Neural progenitor cell (in vitro differentiated cells): Measurements from ENCODE around the gene GHR.

Experiments
- CTCF ChIP-seq: fragments of 200-600 bp; sonication (generic); IDR thresholded peaks from 2 replicates; pipeline ENCODE4 v1.5.1; 2017; ENCODE audit warnings: antibody characterized with exemption, mild to moderate bottlenecking
- EZH2phosphoT487 ChIP-seq: fragments of 200-600 bp; sonication (generic); IDR thresholded peaks from 2 replicates; pipeline ENCODE4 v1.6.1; 2017; ENCODE audit warnings: antibody characterized with exemption

GRCh38 chr5:42642006-42642405, 218.8 kb downstream of the GHR start:
- TF ChIP-seq CTCF (no peak), EZH2phosphoT487 (no peak)
